Measurements from ENCODE around the gene CBLL2. TPM values are rescaled to one million over a fixed set of nuclear protein-coding genes. Genes with fewer than 3 reads are reported as not detected.

The CBLL2 gene, protein sequence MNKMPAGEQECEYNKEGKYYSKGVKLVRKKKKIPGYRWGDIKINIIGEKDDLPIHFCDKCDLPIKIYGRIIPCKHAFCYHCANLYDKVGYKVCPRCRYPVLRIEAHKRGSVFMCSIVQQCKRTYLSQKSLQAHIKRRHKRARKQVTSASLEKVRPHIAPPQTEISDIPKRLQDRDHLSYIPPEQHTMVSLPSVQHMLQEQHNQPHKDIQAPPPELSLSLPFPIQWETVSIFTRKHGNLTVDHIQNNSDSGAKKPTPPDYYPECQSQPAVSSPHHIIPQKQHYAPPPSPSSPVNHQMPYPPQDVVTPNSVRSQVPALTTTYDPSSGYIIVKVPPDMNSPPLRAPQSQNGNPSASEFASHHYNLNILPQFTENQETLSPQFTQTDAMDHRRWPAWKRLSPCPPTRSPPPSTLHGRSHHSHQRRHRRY
- total RNA-seq: not detected
- polyA plus RNA-seq (2013, experiment 1 of 2): not detected
- not detected for polyA plus RNA-seq (2013, experiment 2 of 2)
- long read RNA-seq, experiment 1: 0 reads
- long read RNA-seq, experiment 2: 0 reads
- long read RNA-seq, experiment 3: 0 reads
- long read RNA-seq, experiment 4: 0 reads

DNA sequence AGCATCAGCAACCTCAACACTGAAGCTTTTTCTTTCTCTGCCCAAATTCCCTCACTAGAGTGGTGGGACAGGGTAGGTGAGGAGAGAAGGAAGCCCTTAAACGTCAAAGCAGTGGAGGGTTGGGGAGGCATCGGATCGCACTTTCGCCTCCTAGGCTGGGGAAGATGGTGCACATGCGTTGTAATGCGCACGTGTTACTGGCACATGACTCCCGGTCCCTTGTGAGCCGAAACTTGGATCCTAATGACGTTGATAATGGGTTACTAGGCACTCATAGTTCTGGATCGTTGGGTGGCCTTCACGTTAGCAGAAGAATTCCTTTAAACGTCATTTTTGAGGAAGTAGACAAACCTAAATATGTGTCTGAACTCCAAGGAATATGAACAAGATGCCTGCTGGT, at the start of gene CBLL2:
TSS of gene CBLL2 (plus strand) at position 301 of the 400 bp plus-strand sequence. CDS start at position 380, 79 bp downstream.
- 80 to 94% methylated on average over 1 to 13 of the region's 13 CpGs for WGBS, 2 experiments (ENCODE audit: insufficient coverage in 1 of 2, insufficient read length in 1 of 2)
- no peak within 1 kb of the TSS for H3K4me3 Mint-ChIP-seq
- H3K4me1 Mint-ChIP-seq: no peaks in the 10 kb centered on the region
- no peaks in the 10 kb centered on the region for H3K9me3 ChIP-seq (ENCODE audit: control insufficient read depth, low read length)
- no peak within 1 kb of the TSS for H3K4me3 ChIP-seq (ENCODE audit: low read length)
- no peaks in the 10 kb centered on the region for H3K4me1 ChIP-seq (ENCODE audit: control insufficient read depth, insufficient read depth, low read length)
- TF ChIP-seq, protein P1, sequence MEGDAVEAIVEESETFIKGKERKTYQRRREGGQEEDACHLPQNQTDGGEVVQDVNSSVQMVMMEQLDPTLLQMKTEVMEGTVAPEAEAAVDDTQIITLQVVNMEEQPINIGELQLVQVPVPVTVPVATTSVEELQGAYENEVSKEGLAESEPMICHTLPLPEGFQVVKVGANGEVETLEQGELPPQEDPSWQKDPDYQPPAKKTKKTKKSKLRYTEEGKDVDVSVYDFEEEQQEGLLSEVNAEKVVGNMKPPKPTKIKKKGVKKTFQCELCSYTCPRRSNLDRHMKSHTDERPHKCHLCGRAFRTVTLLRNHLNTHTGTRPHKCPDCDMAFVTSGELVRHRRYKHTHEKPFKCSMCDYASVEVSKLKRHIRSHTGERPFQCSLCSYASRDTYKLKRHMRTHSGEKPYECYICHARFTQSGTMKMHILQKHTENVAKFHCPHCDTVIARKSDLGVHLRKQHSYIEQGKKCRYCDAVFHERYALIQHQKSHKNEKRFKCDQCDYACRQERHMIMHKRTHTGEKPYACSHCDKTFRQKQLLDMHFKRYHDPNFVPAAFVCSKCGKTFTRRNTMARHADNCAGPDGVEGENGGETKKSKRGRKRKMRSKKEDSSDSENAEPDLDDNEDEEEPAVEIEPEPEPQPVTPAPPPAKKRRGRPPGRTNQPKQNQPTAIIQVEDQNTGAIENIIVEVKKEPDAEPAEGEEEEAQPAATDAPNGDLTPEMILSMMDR (conservative IDR thresholded peaks at IDR 0.05): no peak
- DNase-seq: no peak
- H3K36me3 ChIP-seq (ENCODE audit: control insufficient read depth, insufficient read depth, low read length): no peaks in the 10 kb centered on the region
- H3K27me3 Mint-ChIP-seq (ENCODE audit: insufficient read depth): no peaks in the 10 kb centered on the region
- no peak within 1 kb of the TSS for H3K27ac ChIP-seq (ENCODE audit: low read depth, low read length)
- no peak within 1 kb of the TSS for H3K9ac ChIP-seq (ENCODE audit: extremely low read depth, low read length, poor library complexity, severe bottlenecking)
- no peak within 1 kb of the TSS for H3K27ac Mint-ChIP-seq
- no peaks in the 10 kb centered on the region for H3K9me3 Mint-ChIP-seq
- H3K27me3 ChIP-seq (ENCODE audit: control insufficient read depth, insufficient read depth, low read length, poor library complexity, severe bottlenecking): no peaks in the 10 kb centered on the region
- no peaks in the 10 kb centered on the region for H3K36me3 Mint-ChIP-seq (ENCODE audit: low read depth)

DNA sequence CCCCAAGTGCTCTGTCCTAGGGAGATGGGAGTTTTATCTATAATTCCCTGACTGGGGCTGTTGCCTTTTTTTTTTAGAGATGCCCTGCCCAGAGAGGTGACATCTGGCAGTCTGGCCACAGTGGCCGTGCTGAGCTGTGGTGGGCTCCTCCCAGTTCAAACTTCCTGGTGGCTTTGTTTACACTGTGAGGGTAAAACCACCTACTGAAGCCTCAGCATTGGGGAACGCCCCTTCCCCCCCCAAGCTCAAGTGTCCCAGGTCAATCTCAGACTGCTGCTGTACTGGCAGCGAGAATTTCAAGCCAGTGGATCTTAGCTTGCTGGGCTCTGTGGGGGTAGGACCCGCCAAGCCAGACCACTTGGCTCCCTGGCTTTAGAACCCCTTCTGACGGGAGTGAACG, 38.3 kb upstream of the CBLL2 start:
- Mint-ChIP-seq H3K4me1 (no peaks in the 10 kb centered on the region), H3K9me3 (no peaks in the 10 kb centered on the region), H3K27me3 (ENCODE audit: insufficient read depth) (no peaks in the 10 kb centered on the region), H3K27ac (no peak overlapping the region), H3K4me3 (no peak overlapping the region), H3K36me3 (ENCODE audit: low read depth) (no peaks in the 10 kb centered on the region)
- H3K4me3 ChIP-seq (ENCODE audit: low read length): no peak overlapping the region
- no peak overlapping the region for H3K27ac ChIP-seq (ENCODE audit: low read depth, low read length)
- no peak overlapping the region for H3K9ac ChIP-seq (ENCODE audit: extremely low read depth, low read length, poor library complexity, severe bottlenecking)
- H3K27me3 ChIP-seq (ENCODE audit: control insufficient read depth, insufficient read depth, low read length, poor library complexity, severe bottlenecking): no peaks in the 10 kb centered on the region
- no peaks in the 10 kb centered on the region for H3K9me3 ChIP-seq (ENCODE audit: control insufficient read depth, low read length)
- TF ChIP-seq, protein P1 (conservative IDR thresholded peaks at IDR 0.05): no peak
- no peaks in the 10 kb centered on the region for H3K4me1 ChIP-seq (ENCODE audit: control insufficient read depth, insufficient read depth, low read length)
- no peaks in the 10 kb centered on the region for H3K36me3 ChIP-seq (ENCODE audit: control insufficient read depth, insufficient read depth, low read length)
- 76% methylated on average over 3 of the region's 6 CpGs; no CpG with 5 or more reads in 1 of the 2 experiments for WGBS, 2 experiments (ENCODE audit: insufficient coverage in 1 of 2, insufficient read length in 1 of 2)
- no peak for DNase-seq

DNA sequence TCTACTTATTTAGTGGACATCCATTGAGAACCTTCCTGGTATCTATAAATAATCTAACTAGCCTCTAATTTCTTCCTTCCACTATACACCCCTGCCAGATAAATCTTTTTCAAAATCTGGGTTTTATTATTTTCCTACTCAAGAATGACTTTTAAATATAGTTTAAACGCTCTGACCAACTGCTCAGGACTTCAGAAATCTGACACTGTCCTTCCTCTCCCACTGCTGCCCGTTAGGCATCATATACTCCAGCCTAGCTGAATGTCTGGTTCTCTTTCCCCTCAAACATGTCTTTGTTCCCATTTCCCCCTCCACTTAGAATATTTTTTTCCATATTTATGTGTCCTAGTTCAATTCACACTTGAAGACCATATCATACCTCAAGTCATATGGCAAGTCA, 35.2 kb upstream of the CBLL2 start:
- no peaks in the 10 kb centered on the region for H3K4me1 Mint-ChIP-seq
- H3K9me3 Mint-ChIP-seq: no peaks in the 10 kb centered on the region
- H3K27me3 Mint-ChIP-seq (ENCODE audit: insufficient read depth): no peaks in the 10 kb centered on the region
- Histone ChIP-seq H3K27me3 (ENCODE audit: control insufficient read depth, insufficient read depth, low read length, poor library complexity, severe bottlenecking) (no peaks in the 10 kb centered on the region), H3K27ac (ENCODE audit: low read depth, low read length) (no peak overlapping the region), H3K36me3 (ENCODE audit: control insufficient read depth, insufficient read depth, low read length) (no peaks in the 10 kb centered on the region), H3K9me3 (ENCODE audit: control insufficient read depth, low read length) (no peaks in the 10 kb centered on the region), H3K4me1 (ENCODE audit: control insufficient read depth, insufficient read depth, low read length) (no peaks in the 10 kb centered on the region), H3K9ac (ENCODE audit: extremely low read depth, low read length, poor library complexity, severe bottlenecking) (no peak overlapping the region), H3K4me3 (ENCODE audit: low read length) (no peak overlapping the region)
- no peak overlapping the region for H3K27ac Mint-ChIP-seq
- TF ChIP-seq, protein P1 (conservative IDR thresholded peaks at IDR 0.05): no peak
- DNase-seq: no peak
- WGBS, 2 experiments (ENCODE audit: insufficient coverage in 1 of 2, insufficient read length in 1 of 2): 77% methylated on average over 2 of the region's 2 CpGs; no CpG with 5 or more reads in 1 of the 2 experiments
- H3K36me3 Mint-ChIP-seq (ENCODE audit: low read depth): no peaks in the 10 kb centered on the region
- no peak overlapping the region for H3K4me3 Mint-ChIP-seq
